ENCODE data around the gene TCAP. TPM values are rescaled to one million over a fixed set of nuclear protein-coding genes. Genes with fewer than 3 reads are reported as not detected.

The TCAP gene
- total and polyA plus RNA-seq, 2 experiments from 2014 or later: 0.61 to 2.1 TPM

DNA sequence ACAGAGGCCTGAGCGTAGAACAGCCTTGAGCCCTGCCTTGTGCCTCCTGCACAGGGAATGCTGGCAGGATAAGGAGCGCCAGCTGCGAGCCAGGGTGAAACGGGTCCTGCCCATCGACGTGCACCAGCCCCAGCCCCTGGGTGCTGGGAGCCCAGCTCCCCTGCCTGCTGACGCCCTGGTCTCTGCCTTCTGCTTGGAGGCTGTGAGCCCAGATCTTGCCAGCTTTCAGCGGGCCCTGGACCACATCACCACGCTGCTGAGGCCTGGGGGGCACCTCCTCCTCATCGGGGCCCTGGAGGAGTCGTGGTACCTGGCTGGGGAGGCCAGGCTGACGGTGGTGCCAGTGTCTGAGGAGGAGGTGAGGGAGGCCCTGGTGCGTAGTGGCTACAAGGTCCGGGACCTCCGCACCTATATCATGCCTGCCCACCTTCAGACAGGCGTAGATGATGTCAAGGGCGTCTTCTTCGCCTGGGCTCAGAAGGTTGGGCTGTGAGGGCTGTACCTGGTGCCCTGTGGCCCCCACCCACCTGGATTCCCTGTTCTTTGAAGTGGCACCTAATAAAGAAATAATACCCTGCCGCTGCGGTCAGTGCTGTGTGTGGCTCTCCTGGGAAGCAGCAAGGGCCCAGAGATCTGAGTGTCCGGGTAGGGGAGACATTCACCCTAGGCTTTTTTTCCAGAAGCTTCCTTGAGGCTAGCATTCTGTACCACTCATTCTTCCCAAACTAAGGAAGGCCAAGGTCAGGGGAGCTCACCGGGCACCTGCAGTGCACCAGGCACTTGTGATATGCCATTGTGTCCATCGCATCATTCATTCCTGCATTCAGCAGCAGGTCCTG lies 5.0 kb downstream of the TCAP start (continued):
- TF ChIP-seq, protein P1, sequence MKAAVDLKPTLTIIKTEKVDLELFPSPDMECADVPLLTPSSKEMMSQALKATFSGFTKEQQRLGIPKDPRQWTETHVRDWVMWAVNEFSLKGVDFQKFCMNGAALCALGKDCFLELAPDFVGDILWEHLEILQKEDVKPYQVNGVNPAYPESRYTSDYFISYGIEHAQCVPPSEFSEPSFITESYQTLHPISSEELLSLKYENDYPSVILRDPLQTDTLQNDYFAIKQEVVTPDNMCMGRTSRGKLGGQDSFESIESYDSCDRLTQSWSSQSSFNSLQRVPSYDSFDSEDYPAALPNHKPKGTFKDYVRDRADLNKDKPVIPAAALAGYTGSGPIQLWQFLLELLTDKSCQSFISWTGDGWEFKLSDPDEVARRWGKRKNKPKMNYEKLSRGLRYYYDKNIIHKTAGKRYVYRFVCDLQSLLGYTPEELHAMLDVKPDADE (IDR thresholded peaks at IDR 0.05): no peak
- TF ChIP-seq, protein P2, sequence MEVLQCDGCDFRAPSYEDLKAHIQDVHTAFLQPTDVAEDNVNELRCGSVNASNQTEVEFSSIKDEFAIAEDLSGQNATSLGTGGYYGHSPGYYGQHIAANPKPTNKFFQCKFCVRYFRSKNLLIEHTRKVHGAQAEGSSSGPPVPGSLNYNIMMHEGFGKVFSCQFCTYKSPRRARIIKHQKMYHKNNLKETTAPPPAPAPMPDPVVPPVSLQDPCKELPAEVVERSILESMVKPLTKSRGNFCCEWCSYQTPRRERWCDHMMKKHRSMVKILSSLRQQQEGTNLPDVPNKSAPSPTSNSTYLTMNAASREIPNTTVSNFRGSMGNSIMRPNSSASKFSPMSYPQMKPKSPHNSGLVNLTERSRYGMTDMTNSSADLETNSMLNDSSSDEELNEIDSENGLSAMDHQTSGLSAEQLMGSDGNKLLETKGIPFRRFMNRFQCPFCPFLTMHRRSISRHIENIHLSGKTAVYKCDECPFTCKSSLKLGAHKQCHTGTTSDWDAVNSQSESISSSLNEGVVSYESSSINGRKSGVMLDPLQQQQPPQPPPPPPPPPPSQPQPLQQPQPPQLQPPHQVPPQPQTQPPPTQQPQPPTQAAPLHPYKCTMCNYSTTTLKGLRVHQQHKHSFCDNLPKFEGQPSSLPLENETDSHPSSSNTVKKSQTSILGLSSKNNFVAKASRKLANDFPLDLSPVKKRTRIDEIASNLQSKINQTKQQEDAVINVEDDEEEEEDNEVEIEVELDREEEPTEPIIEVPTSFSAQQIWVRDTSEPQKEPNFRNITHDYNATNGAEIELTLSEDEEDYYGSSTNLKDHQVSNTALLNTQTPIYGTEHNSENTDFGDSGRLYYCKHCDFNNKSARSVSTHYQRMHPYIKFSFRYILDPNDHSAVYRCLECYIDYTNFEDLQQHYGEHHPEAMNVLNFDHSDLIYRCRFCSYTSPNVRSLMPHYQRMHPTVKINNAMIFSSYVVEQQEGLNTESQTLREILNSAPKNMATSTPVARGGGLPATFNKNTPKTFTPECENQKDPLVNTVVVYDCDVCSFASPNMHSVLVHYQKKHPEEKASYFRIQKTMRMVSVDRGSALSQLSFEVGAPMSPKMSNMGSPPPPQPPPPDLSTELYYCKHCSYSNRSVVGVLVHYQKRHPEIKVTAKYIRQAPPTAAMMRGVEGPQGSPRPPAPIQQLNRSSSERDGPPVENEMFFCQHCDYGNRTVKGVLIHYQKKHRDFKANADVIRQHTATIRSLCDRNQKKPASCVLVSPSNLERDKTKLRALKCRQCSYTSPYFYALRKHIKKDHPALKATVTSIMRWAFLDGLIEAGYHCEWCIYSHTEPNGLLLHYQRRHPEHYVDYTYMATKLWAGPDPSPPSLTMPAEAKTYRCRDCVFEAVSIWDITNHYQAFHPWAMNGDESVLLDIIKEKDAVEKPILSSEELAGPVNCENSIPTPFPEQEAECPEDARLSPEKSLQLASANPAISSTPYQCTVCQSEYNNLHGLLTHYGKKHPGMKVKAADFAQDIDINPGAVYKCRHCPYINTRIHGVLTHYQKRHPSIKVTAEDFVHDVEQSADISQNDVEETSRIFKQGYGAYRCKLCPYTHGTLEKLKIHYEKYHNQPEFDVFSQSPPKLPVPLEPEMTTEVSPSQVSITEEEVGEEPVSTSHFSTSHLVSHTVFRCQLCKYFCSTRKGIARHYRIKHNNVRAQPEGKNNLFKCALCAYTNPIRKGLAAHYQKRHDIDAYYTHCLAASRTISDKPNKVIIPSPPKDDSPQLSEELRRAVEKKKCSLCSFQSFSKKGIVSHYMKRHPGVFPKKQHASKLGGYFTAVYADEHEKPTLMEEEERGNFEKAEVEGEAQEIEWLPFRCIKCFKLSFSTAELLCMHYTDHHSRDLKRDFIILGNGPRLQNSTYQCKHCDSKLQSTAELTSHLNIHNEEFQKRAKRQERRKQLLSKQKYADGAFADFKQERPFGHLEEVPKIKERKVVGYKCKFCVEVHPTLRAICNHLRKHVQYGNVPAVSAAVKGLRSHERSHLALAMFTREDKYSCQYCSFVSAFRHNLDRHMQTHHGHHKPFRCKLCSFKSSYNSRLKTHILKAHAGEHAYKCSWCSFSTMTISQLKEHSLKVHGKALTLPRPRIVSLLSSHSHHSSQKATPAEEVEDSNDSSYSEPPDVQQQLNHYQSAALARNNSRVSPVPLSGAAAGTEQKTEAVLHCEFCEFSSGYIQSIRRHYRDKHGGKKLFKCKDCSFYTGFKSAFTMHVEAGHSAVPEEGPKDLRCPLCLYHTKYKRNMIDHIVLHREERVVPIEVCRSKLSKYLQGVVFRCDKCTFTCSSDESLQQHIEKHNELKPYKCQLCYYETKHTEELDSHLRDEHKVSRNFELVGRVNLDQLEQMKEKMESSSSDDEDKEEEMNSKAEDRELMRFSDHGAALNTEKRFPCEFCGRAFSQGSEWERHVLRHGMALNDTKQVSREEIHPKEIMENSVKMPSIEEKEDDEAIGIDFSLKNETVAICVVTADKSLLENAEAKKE (CRISPR knock-in tag; IDR thresholded peaks at IDR 0.05): no peak

DNA sequence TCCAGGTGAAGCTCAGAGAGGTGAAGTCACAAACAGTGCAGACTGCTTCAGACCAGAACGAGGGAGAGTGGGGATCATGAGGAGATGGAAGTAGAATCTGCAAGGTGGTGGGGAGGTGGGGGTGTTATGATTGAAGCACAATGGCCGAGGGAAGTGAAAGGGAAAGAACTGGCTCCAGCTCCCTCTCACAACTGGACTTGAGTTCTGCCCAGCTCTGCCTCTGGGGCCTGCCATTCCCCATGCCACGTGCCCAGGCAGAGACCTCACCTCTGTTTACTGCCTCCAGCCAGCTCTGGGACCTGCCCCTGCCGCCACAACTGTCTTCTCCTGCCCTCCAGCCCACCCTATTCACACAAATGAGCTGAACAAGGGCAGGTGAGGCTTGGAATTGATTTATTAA lies 5.6 kb downstream of the TCAP start:
- Mint-ChIP-seq H3K4me3 (no peak overlapping the region), H3K4me1 (peaks cover 25% of the 10 kb centered on the region), H3K36me3 (ENCODE audit: low read depth) (no peaks in the 10 kb centered on the region; the same call in 2 of the 3 replicates), H3K9me3 (no peaks in the 10 kb centered on the region), H3K27ac (no peak overlapping the region), H3K27me3 (ENCODE audit: insufficient read depth, low read depth, poor library complexity) (peaks cover 35% of the 10 kb centered on the region)
- Histone ChIP-seq H4K20me1 (replicated peaks; ENCODE audit: insufficient read depth) (no peaks in the 10 kb centered on the region; the same call in 1 of the 2 replicates), H3K4me1 (ENCODE audit: insufficient read depth) (peaks cover 20% of the 10 kb centered on the region), H3K36me3 (ENCODE audit: insufficient read depth) (no peaks in the 10 kb centered on the region), H3K9me2 (ENCODE audit: insufficient read depth) (no peaks in the 10 kb centered on the region), H3K79me2 (replicated peaks; ENCODE audit: insufficient read depth) (no peaks in the 10 kb centered on the region), H3K27me3 (ENCODE audit: insufficient read depth) (peaks cover 38% of the 10 kb centered on the region), H2AFZ (no peak overlapping the region), H3K27ac (ENCODE audit: low read depth) (no peak overlapping the region), H3F3A (replicated peaks; ENCODE audit: low read depth) (no peaks in the 10 kb centered on the region), H3K4me2 (no peak overlapping the region), H3K4me3 (no peak overlapping the region)
- DNase-seq (ENCODE audit: low spot score) (no peak), ATAC-seq (no peak)
- TF ChIP-seq ZNF331 (CRISPR knock-in tag; IDR thresholded peaks at IDR 0.05; ENCODE audit: low read depth) (no peak), ZNF114 (CRISPR knock-in tag; IDR thresholded peaks at IDR 0.05) (no peak)
- TF ChIP-seq, protein P3, sequence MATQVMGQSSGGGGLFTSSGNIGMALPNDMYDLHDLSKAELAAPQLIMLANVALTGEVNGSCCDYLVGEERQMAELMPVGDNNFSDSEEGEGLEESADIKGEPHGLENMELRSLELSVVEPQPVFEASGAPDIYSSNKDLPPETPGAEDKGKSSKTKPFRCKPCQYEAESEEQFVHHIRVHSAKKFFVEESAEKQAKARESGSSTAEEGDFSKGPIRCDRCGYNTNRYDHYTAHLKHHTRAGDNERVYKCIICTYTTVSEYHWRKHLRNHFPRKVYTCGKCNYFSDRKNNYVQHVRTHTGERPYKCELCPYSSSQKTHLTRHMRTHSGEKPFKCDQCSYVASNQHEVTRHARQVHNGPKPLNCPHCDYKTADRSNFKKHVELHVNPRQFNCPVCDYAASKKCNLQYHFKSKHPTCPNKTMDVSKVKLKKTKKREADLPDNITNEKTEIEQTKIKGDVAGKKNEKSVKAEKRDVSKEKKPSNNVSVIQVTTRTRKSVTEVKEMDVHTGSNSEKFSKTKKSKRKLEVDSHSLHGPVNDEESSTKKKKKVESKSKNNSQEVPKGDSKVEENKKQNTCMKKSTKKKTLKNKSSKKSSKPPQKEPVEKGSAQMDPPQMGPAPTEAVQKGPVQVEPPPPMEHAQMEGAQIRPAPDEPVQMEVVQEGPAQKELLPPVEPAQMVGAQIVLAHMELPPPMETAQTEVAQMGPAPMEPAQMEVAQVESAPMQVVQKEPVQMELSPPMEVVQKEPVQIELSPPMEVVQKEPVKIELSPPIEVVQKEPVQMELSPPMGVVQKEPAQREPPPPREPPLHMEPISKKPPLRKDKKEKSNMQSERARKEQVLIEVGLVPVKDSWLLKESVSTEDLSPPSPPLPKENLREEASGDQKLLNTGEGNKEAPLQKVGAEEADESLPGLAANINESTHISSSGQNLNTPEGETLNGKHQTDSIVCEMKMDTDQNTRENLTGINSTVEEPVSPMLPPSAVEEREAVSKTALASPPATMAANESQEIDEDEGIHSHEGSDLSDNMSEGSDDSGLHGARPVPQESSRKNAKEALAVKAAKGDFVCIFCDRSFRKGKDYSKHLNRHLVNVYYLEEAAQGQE (IDR thresholded peaks at IDR 0.05; ENCODE audit: unreplicated experiment): no peak
- TF ChIP-seq, protein P1 (IDR thresholded peaks at IDR 0.05): no peak
